ENCODE results near the gene PYGO2. TPM values are rescaled to one million over a fixed set of nuclear protein-coding genes. Genes with fewer than 3 reads are reported as not detected.

Gene PYGO2
- total and polyA plus RNA-seq, 2 of the 8 experiments (the other 6 are each of a cell fraction or from before 2014, with no cell fraction given) = 31.0 to 31.6 TPM

GRCh38 chr1:154998201-154998780 lies 36.7 kb upstream of the PYGO2 start (continued):
- TF ChIP-seq SIX5 (IDR thresholded peaks at IDR 0.05; ENCODE audit: low read depth, low read length) (no peak), BRCA1 (IDR thresholded peaks at IDR 0.05; ENCODE audit: low read depth, low read length) (no peak)

Measured in H1 (cell line).